Activated naive CD8-positive, alpha-beta T cell treated with anti-CD3 and anti-CD28 coated beads, Interleukin-2, amount 10 ng/mL, durations not matched to agents 7 days and 5 days (primary cell): ENCODE data around the gene GAS2L1. TPM values are rescaled to one million over a fixed set of nuclear protein-coding genes. Genes with fewer than 3 reads are reported as not detected.

ENCODE experiments used
- ATAC-seq: fragments of 150-1000 bp; cut with Tn5 transposase; one replicate; pipeline ENCODE4 v1.10.0; 2021; ENCODE audit warnings: low read depth, moderate library complexity
- POLR2A ChIA-PET: fragments of 350-600 bp; sonication (Branson Sonifier 250); formaldehyde crosslinking; loops from one replicate; lab custom pipeline; 2021; ENCODE audit warnings: antibody characterized with exemption; lab: Charles Lee
- DNase-seq: peaks from one replicate; pipeline ENCODE4 v3.0.0; 2021
- H3K27ac Mint-ChIP-seq: one replicate; pipeline ENCODE4 v1.8.0; 2022; ENCODE audit warnings: mild to moderate bottlenecking, mixed read lengths
- H3K27me3 Mint-ChIP-seq: one replicate; pipeline ENCODE4 v1.8.0; 2022; ENCODE audit warnings: mild to moderate bottlenecking, moderate library complexity, mixed read lengths
- H3K36me3 Mint-ChIP-seq: one replicate; pipeline ENCODE4 v1.8.0; 2021; ENCODE audit warnings: mild to moderate bottlenecking, mixed read lengths
- H3K4me1 Mint-ChIP-seq: one replicate; pipeline ENCODE4 v1.8.0; 2021; ENCODE audit warnings: mixed read lengths
- H3K4me3 Mint-ChIP-seq: one replicate; pipeline ENCODE4 v1.8.0; 2022; ENCODE audit warnings: mild to moderate bottlenecking, moderate library complexity, mixed read lengths
- H3K9me3 Mint-ChIP-seq: one replicate; pipeline ENCODE4 v1.8.0; 2021; ENCODE audit warnings: mixed read lengths
- total RNA-seq, 2 experiments: library from RNA; stranded (reverse); gene quantifications; one replicate each; pipeline ENCODE4 v1.2.3, GENCODE V29; 2021

Gene GAS2L1
- total RNA-seq, 2 experiments from 2014 or later: 8.1 to 9.3 TPM

DNA sequence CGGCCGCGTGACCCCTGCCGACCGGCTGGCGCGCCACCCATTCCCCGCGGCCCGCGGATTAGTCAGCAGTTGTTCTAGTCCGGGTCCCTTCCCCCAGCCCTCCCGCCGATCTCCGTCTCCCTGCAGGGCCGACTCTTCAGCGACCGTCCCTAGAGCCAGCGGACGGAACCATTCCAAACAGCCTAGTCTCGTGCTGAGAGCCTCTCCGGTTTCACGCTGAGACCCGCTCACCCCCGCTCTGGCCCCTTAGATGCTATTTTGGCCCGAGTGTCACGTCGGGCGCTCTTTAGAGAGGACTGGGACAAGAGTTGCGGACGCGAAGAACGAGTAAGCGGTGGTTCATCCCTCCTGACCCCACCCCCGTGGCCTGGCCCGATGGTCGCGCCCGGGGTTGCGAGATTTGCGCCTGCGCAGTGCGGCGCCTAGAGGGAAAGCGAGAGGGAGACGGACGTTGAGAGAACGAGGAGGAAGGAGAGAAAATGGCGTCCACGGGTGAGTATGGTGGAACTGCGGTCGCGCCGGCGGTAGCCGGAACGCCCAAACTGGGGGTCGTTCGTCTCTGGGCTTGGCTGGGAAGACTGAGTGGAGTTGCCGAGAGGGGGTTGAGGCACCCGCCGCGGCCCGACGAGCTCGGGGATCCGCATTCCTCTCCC lies 38.5 kb upstream of the GAS2L1 start, which contains the start of the genes EWSR1 and RHBDD3:
EWSR1 (plus strand) TSS at position 411 of the 653 bp plus-strand sequence; CDS start at position 480, 69 bp downstream.
RHBDD3 (minus strand) TSS at position 124 of the 653 bp plus-strand sequence. CDS start 2,355 bp downstream, outside the sequence.
- H3K27ac Mint-ChIP-seq: peak within 1 kb of the TSS; percentile 95
- POLR2A ChIA-PET: interaction anchor here (0.6 to 2.6 kb wide), 7 partner anchors 36 to 502 kb away, joined by 3 to 11 read pairs (median 3); partner anchors contain the start of genes GAS2L1 and KREMEN1
- peak within 1 kb of the TSS; percentile 86 for H3K4me3 Mint-ChIP-seq
- H3K27me3 Mint-ChIP-seq: no peaks in the 10 kb centered on the region
- H3K36me3 Mint-ChIP-seq: peaks cover 35% of the 10 kb centered on the region
- H3K9me3 Mint-ChIP-seq: no peaks in the 10 kb centered on the region
- peak; percentile 100 for DNase-seq
- H3K4me1 Mint-ChIP-seq: peaks cover 35% of the 10 kb centered on the region
- peak; percentile 89 for ATAC-seq

DNA sequence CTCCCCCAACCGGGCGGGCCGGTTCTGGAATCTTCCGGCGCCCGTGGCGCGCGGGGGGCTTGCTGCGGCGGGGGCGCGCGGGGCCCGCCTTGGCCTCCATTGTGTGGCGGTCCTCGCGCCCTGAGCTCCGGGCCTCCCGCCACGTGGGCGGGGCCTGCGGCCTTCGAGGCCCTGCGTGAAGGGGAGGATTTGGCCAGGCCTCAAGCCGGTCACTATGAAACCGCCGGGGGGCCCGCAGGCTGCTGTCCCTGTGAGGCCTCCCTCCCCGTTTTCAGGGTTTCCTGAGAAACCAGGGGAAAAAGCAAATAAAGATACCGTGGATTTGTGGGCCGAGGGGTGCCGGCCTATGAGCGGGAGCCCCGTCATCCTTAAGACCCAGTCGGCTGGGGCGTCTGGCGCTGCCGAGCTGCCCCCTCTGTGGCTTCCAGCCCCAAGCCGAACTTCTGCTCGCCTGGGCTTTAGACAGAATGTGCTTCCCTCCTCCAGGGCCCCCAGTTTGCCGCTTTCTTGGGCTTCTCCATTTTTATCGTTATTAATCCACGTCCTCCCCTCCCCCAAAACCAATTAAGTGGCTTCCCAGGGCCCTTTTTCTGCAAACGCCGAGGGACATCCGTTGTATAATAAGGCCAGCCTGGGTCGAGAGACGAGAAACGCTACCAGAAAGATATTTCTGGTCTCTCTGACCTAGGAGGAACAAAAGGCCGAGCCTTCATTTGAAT lies 37.8 kb upstream of the GAS2L1 start:
- H3K4me1 Mint-ChIP-seq: peaks cover 40% of the 10 kb centered on the region
- ATAC-seq: peak; percentile 27
- POLR2A ChIA-PET: interaction anchor here (0.6 to 2.6 kb wide), 5 partner anchors 35 to 503 kb away, joined by 3 to 11 read pairs (median 3); partner anchors contain the start of gene GAS2L1

DNA sequence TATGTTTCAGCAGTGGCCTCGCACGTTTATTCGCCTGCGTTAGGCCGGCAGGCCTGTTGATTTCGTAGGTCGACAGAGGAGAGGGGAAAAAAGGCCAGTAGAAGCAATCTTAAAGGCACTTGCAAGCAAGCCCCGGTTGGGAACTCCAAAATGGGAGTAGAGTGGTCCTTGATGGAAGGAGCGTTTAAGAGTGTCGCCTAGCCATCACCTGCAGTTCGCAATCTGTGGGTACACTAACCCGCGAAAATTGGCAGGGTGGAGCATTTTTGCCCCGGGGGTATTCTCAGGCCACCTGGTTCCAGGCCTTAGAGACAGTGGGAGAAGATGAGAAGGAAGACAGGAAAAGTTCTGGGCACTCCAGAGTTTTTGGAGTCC lies 37.2 kb upstream of the GAS2L1 start:
- DNase-seq (no peak), ATAC-seq (no peak)
- Mint-ChIP-seq H3K4me1 (peaks cover 42% of the 10 kb centered on the region), H3K36me3 (peaks cover 44% of the 10 kb centered on the region), H3K27ac (peak overlapping the region; percentile 93), H3K4me3 (peak overlapping the region; percentile 86), H3K27me3 (no peaks in the 10 kb centered on the region), H3K9me3 (no peaks in the 10 kb centered on the region)
- POLR2A ChIA-PET: interaction anchor here (2.6 kb wide), 1 partner anchor 35 kb away, joined by 11 read pairs; no protein-coding TSS in a partner anchor

More for the DNA sequence above, 37.8 kb upstream of the GAS2L1 start:
- no peaks in the 10 kb centered on the region for H3K9me3 Mint-ChIP-seq
- H3K4me3 Mint-ChIP-seq: peak overlapping the region; percentile 86
- H3K27me3 Mint-ChIP-seq: no peaks in the 10 kb centered on the region
- H3K27ac Mint-ChIP-seq: peak overlapping the region; percentile 95
- peaks cover 41% of the 10 kb centered on the region for H3K36me3 Mint-ChIP-seq
- DNase-seq: no peak

DNA sequence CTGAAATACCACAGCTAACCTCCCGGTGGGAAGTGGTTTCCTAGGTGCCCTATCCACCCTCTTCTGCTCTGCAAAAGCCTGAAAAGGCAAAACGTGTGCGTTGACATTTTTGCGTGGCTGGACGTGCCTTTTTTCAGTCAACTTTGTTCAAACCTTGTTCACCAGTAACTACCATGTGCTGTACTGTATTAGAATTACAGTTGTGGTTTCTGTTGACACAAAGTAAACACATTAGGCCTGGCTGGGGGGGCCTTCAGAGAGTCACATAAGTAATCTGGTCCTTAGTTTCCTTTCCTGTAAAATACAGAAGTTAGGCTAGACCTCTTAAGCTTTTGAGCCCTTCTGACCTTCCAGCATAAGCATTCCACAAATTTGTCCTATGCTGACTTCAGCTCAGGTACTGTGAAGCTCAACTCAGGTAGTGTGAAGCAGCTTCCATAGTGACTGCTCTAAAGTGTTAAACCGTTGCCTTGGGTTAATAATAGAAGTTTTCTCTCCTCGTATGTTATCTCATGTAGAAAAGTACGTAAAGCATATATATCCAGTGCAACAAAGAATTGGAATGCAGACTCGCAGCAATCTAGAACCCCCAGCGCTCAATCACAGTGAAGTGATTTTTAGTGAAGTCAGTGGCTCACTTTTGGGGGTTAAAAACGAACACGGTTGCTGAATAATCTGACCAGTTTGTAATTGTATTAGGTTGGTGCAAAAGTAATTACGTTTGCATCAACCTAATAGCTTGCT lies 36.5 kb upstream of the GAS2L1 start:
- ATAC-seq (no peak), DNase-seq (no peak)
- no peaks in the 10 kb centered on the region for H3K9me3 Mint-ChIP-seq
- no peaks in the 10 kb centered on the region for H3K27me3 Mint-ChIP-seq
- peaks cover 45% of the 10 kb centered on the region for H3K4me1 Mint-ChIP-seq
- peak overlapping the region; percentile 93 for H3K27ac Mint-ChIP-seq
- peak overlapping the region; percentile 86 for H3K4me3 Mint-ChIP-seq
- H3K36me3 Mint-ChIP-seq: peaks cover 44% of the 10 kb centered on the region
- POLR2A ChIA-PET: interaction anchor here (1.0 kb wide), 1 partner anchor 10 kb away, joined by 3 read pairs; no protein-coding TSS in a partner anchor

DNA sequence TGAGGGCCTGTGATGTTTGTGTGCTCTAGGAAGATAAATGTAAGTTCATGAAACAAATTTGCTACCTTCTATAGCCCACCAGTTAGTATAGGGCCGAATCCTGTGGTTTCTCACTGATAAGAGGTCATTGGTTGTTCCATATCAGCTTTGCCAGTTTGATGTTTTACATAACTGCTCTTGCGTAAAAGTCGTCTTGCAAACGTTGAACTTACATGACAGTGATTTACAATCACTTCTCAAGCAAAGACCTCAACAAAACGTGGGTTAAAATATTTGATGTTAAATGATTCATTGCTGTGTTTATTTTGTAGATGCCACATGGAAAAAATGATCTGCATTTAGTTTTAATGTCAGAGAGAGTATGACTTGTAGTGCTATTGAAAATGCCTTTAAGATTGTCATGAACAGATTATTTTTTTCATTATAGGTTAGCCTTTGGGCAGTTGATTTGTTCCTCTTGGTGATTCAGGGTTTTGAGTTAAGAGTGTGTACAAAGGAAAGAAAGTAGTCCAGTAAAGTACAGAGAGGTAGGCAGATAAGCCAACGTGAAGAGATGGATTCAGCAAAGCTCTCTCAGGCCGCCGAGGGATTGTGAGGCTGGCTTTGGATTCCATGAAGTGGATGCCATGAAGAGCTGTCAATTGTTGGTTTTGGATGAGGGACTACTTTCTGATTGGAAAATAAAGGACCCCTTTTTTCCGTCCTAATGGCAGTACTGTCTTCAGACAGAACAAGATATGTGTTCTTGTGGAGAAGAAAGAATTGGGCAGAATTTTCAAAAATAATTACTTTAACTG lies 35.8 kb upstream of the GAS2L1 start:
- POLR2A ChIA-PET: interaction anchor here (1.0 to 1.1 kb wide), 2 partner anchors 9 to 10 kb away, joined by 3 read pairs; no protein-coding TSS in a partner anchor
- no peaks in the 10 kb centered on the region for H3K27me3 Mint-ChIP-seq
- peaks cover 47% of the 10 kb centered on the region for H3K4me1 Mint-ChIP-seq
- H3K9me3 Mint-ChIP-seq: no peaks in the 10 kb centered on the region
- peak overlapping the region; percentile 27 for H3K27ac Mint-ChIP-seq
- ATAC-seq (no peak), DNase-seq (no peak)
- peaks cover 46% of the 10 kb centered on the region for H3K36me3 Mint-ChIP-seq
- peak overlapping the region; percentile 86 for H3K4me3 Mint-ChIP-seq

DNA sequence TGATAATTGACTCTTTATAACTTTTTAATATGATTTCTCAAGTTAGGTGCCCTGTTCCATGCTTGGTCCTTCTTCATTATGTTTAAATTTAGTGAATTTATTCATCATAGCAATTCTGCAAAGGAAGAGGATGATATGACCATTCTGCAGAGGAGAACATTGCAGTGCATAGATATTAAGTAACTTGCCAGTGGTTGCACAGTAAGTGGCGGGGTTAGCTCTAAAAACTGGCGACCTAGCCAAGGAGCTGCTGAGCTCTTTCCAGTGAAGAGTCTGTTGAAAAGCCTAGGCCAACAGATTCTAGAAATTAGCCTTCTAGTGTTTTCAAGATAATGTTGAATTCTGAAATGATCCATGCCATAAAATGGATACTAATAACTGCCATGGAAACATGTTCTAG lies 33.8 kb upstream of the GAS2L1 start:
- ATAC-seq (no peak), DNase-seq (no peak)
- Mint-ChIP-seq H3K36me3 (peaks cover 57% of the 10 kb centered on the region), H3K27ac (no peak overlapping the region), H3K27me3 (no peaks in the 10 kb centered on the region), H3K4me3 (no peak overlapping the region), H3K4me1 (peaks cover 44% of the 10 kb centered on the region), H3K9me3 (no peaks in the 10 kb centered on the region)
- POLR2A ChIA-PET: no interaction called here

DNA sequence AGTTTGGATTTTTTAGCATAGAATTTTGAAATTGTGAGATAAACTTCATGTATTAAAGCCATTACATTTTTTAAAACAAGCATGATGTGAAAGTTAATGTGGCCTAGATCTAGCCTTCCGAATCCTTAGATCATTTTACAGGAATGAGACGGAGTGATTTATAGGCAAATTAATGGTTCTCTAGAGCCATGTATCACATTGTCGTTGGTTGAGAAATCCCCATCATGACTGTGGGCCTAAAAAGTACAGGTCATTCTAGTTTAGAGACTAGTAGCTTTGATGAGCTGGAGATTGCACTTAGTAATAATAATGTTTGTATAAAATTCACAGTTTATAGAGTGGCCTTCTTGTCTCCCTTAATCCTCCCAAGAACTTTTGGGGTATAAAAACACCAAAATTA lies 31.3 kb upstream of the GAS2L1 start:
- H3K27ac Mint-ChIP-seq: no peak overlapping the region
- H3K9me3 Mint-ChIP-seq: no peaks in the 10 kb centered on the region
- no peaks in the 10 kb centered on the region for H3K27me3 Mint-ChIP-seq
- H3K4me3 Mint-ChIP-seq: no peak overlapping the region
- peaks cover 58% of the 10 kb centered on the region for H3K36me3 Mint-ChIP-seq
- peaks cover 42% of the 10 kb centered on the region for H3K4me1 Mint-ChIP-seq
- ATAC-seq (no peak), DNase-seq (no peak)
- POLR2A ChIA-PET: no interaction called here

DNA sequence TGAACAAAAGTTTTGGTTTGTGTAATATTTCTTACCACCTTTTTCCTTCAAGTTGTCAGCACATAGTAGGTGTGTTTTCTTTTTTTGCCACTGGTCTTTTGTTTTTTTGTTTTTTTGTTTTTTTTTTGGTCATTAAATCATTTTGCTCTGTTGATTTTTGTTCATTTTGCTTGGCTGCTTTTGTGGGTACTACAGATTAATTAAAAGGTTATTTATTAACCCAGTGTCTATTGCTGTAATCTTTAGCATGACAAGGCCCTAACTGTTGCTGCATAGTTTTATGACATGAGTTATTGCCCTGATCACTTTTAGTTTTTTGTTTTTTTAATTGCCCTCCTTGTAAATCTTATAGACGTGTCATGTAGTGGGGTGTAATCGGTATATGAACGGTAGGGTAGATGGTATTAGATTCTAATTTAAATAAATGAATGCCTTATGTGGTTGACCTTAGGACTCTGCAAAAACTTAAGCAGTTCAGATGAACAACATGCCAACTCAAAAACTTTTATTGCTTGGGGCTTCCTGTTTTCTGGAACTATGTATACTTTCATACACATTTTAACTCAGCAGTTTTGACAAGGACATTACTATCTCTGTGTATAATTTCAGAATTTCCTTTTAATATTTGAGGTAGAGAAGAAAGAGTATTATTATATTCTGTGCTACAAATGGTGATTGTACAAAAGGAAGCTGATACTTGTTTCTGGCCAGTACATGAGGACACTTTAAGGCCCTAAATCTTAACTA lies 30.5 kb upstream of the GAS2L1 start:
- Mint-ChIP-seq H3K9me3 (no peaks in the 10 kb centered on the region), H3K27me3 (no peaks in the 10 kb centered on the region), H3K4me1 (peaks cover 34% of the 10 kb centered on the region), H3K4me3 (no peak overlapping the region), H3K27ac (no peak overlapping the region), H3K36me3 (peaks cover 53% of the 10 kb centered on the region)
- DNase-seq (no peak), ATAC-seq (no peak)
- POLR2A ChIA-PET: interaction anchor here (0.6 to 1.1 kb wide), 2 partner anchors 28 to 30 kb away, joined by 3 read pairs; partner anchors contain the start of gene GAS2L1

DNA sequence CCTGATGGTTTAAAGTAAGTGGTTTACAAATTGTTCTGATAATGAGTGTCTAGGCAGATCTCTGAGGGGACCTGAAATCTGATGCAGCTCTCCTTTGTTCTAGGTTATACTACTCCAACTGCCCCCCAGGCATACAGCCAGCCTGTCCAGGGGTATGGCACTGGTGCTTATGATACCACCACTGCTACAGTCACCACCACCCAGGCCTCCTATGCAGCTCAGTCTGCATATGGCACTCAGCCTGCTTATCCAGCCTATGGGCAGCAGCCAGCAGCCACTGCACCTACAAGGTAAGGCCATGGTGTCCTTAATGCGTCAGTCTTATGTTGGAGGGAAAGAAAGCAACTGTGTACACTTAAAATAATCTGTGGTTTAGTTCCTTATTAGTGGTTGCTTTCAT lies 28.5 kb upstream of the GAS2L1 start:
- no peak for DNase-seq
- no peaks in the 10 kb centered on the region for H3K9me3 Mint-ChIP-seq
- no peak for ATAC-seq
- H3K4me3 Mint-ChIP-seq: no peak overlapping the region
- peaks cover 52% of the 10 kb centered on the region for H3K36me3 Mint-ChIP-seq
- POLR2A ChIA-PET: no interaction called here
- no peak overlapping the region for H3K27ac Mint-ChIP-seq
- H3K27me3 Mint-ChIP-seq: no peaks in the 10 kb centered on the region
- H3K4me1 Mint-ChIP-seq: peaks cover 25% of the 10 kb centered on the region

DNA sequence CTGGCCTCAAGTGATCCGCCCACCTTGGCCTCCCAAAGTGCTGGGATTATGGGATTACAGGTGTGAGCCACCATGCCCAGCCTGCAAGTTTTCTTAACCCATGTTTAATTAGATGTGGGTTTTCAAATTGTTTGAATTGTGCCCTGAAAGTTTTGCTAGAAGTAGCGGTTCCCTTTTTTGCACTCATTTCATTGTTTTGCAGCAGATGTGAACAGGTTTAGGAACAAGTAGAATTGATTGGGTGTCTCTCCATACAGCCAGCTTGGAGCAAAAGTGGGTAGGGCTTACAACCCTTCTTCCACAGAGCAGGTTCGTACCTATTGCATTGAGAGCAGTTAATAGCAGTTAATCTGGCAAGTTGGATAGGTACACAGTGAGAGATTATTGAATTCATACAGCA lies 22.3 kb upstream of the GAS2L1 start:
- Mint-ChIP-seq H3K27ac (no peak overlapping the region), H3K36me3 (peaks cover 53% of the 10 kb centered on the region), H3K9me3 (no peaks in the 10 kb centered on the region), H3K4me3 (no peak overlapping the region), H3K4me1 (peaks cover 13% of the 10 kb centered on the region), H3K27me3 (no peaks in the 10 kb centered on the region)
- ATAC-seq: no peak
- POLR2A ChIA-PET: no interaction called here
- DNase-seq: no peak

DNA sequence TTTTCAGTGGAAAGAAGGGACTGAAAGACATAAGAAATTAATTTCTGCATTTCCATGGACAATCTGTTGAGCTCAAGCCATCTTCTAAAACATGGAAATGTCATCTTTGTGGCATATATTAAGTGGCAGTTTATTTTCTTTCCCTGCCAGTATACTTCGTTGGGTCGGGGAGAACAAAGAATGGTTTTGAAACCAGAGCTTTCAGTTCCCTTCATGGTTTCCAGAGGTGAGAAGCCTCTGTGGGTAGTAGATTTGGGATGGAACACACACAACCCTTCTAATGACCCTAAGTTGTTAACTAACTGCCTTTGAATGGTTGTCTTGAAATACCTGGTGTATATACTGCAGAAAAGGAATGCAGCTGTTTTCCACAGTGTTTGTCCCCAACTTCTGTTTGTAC lies 17.6 kb upstream of the GAS2L1 start:
- DNase-seq: no peak
- Mint-ChIP-seq H3K27me3 (no peaks in the 10 kb centered on the region), H3K27ac (peak overlapping the region; percentile 51), H3K4me1 (peaks cover 13% of the 10 kb centered on the region), H3K4me3 (no peak overlapping the region), H3K9me3 (no peaks in the 10 kb centered on the region), H3K36me3 (peaks cover 59% of the 10 kb centered on the region)
- POLR2A ChIA-PET: no interaction called here
- ATAC-seq: no peak

DNA sequence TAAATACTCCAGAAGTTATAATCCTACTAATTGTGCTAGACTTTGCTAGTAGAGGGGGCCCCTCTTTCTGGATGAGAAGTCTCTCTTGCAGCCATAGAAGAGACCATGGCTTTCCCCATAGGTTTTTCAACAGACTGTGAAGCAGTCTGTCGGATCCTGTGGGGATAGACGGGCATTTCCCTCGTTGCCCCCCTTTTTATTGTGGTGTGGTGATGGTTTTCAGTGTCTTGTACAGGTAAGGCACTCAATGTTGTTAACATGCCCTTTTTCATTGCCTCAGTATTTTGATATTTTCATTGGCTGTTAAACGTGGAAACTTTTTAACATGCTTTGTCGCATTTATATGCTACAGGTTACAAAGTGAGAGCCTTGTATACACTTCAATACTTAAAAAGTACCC lies 16.4 kb upstream of the GAS2L1 start:
- H3K27me3 Mint-ChIP-seq: no peaks in the 10 kb centered on the region
- no peak for ATAC-seq
- no peak for DNase-seq
- H3K36me3 Mint-ChIP-seq: peaks cover 55% of the 10 kb centered on the region
- H3K4me3 Mint-ChIP-seq: no peak overlapping the region
- POLR2A ChIA-PET: no interaction called here
- H3K27ac Mint-ChIP-seq: no peak overlapping the region
- H3K9me3 Mint-ChIP-seq: no peaks in the 10 kb centered on the region
- H3K4me1 Mint-ChIP-seq: peaks cover 11% of the 10 kb centered on the region
